Stimulated activated CD4-positive, alpha-beta T cell treated with anti-CD3 and anti-CD28 coated beads, Interleukin-1b, Interleukin-23, amount 100 ng/mL, for 24 hours (primary cell): Measurements from ENCODE around the gene HIVEP2.

Source experiments
- DNase-seq, 4 experiments: peaks; one replicate each; pipeline ENCODE4 v3.0.0-alpha.2; 2020; ENCODE audit warnings: low read depth in 4 of 4, low spot score in 1 of 4

HIVEP2 gene

DNA sequence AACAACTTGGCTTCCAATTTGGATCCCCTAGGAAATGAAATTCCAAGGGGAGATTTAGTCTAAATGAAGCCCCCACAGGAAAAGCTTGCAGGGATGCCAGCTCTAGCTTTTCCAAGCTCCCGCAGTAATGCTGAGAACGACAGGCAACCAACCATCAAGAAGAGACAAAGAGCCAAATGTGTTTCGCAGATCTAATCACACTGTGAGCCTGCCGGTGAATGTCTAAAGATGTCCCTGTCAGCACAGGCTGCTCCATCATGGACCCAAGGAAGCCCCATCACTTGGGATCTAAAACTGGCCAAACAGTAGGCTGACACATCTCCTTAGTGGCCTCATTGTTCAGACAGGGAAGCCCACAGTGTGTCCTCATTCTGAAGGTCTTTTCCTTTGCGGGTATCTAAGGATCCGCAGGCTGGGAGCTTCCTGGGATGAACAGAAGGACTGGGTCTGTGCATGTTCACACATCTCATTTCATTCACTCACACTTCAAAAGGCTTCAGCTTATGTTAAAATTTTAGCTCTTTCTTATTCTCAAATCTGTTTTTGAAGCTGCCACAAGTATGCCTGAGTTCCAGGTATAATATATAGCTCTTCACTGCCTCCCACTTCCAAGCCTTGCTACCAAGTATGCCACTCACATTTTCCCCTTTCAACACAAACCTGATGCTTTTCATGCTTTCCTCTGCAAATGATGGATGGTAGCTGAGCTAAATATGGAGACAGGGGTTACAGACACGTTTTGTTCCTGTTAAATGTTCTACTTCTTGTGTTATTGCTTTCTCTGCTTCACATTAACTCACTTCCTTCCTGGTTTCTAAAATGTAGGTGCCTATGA lies 229.8 kb downstream of the HIVEP2 start:
- DNase-seq, result no peak

DNA sequence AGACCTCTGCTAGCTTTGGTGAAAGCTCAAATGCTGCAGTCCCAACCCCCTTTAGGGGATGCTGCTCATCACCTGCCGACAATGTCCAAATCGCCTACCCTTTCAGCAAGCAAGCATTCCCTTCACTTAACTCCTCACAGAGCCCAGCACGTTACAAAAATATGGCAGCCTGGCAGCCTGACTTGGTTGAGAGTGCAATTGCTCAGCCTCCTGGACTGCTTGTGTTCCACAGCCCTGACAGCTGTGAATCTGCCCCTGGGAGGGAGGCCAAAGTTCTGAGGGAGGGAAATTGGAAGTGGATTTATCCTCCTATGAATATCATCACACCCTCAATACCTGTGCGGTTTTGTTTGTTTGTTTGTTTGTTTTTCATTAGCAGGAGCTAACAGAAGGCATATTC lies 231.0 kb downstream of the HIVEP2 start:
- DNase-seq, result no peak

DNA sequence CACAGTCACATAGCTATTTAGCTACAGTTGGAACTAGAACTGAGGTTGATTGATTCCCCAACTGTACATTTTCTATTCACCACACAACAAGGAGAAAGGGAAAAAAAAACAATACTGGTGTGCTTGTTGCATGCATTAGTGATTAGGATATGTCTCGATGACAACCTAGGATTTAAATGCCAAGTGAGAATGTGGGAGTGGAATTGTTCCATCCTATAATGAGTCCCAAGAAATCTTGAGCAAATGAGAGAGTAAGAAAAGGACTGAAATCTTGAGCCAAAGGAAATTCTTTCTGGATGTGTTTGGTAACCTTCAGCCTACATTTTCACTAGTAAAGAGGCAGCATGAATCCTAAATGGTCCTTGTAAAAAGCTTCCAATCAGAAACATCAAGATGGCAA lies 232.7 kb downstream of the HIVEP2 start:
- DNase-seq, result no peak

- no peak for DNase-seq
These were observed 236.3 kb downstream of the HIVEP2 start for GRCh38 chr6:142708651-142709050.

DNA sequence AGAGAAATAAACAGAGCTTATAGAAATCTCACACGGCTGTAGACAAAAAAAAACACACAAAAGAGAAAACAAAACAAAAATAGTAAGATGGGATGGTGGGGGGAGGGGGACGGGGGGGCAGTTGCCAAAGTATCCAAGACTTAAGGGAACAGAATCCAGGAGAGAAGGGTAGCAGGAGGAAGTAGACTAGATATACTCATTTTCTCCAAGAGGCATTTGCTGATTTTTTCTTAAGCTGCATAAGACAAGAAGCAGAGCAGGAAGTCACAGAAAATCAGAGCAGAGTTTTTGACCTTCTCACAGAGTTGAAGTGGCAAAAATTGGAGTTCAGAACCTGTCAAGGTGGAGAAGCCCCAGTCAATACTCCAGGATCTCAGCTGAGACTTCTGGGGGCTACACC lies 237.7 kb downstream of the HIVEP2 start:
- DNase-seq, result no peak

- DNase-seq, result no peak
These were observed 238.8 kb downstream of the HIVEP2 start for GRCh38 chr6:142706210-142706609.

DNA sequence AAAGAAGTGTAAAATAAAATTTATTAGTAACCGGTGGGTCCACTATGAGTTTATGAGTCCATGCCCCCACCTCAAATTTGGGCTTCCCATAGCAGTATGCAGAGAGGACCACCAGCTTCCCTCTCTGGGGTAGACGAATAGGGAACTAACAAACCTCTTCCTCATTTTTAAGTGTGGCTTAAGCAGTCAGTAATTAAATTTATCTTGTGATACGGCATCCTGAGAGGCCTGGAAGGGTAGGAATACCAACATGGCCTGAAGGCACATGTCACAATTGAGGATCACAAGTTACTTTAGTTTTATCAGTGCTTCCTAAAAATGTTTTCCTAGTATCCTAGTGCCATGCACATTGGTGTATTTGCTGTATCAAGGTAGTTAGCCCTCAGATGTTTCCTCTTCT lies 239.9 kb downstream of the HIVEP2 start:
- DNase-seq, result no peak

DNA sequence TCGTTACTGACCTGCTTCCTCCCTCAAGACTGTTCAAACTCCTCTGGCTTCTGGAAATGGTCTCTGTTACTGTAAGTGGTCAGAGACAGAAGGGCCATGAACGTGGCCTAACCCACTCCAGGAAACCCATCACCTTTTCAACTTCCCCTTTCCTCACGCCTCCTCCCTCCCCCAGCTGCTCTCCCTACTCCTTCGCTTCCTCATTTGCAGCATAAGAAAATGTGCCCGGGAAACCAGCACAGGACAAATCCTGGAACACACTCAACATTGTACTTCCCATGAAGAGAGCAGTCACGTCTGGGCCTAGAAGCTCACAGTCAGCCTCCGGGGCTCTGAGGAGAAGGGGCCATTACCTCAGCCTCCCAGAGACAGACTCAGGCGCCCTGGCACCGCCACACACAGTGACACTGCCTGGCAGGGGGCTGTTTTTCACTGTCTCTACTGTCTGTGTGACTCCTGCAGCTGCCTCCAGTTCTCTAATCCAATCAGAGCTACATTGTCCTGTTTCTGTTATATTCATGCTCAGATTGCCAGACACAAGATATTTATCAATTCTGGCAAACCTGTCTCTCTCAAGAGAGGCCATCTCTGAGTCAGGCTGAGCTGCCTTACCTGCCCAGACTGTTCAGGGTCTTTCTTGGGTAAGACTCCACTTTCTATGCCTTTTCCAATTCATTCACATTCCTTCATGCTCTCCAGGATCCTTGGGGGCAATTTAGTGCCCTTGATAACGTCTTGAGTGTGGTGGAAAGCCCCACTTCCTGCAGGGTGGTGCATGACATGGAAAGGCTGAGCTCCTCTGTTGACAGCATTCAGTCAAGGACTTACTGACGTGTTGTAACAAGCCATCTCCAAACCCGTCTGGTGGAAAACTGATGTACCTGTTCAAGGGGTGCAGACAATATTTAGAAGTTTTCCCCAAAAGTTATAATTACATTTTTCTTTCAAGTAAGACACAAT lies 242.2 kb downstream of the HIVEP2 start:
- no peak for DNase-seq
